GM21619 (cell line): ENCODE measurements around the gene DGKI.

ENCODE experiments used
- ATAC-seq: cut with Tn5 transposase; IDR thresholded peaks from one replicate; pipeline ENCODE4 v1.9.1; 2021; ENCODE audit not compliant: unreplicated experiment

DGKI gene

GRCh38 chr7:137609500-137609899, 237.3 kb downstream of the DGKI start:
- no peak for ATAC-seq

- ATAC-seq: no peak
Observed at GRCh38 chr7:137606061-137606674, 240.6 kb downstream of the DGKI start.

GRCh38 chr7:137603043-137603442, 243.7 kb downstream of the DGKI start:
- ATAC-seq: no peak

GRCh38 chr7:137601642-137602041, 245.1 kb downstream of the DGKI start:
- ATAC-seq: no peak

GRCh38 chr7:137597856-137598255, 248.9 kb downstream of the DGKI start:
- ATAC-seq: no peak

- no peak for ATAC-seq
Observed at GRCh38 chr7:137593115-137593711, 253.6 kb downstream of the DGKI start.

- ATAC-seq: peak; percentile 78
Observed at GRCh38 chr7:137592232-137592896, 254.4 kb downstream of the DGKI start.

- no peak for ATAC-seq
Observed at GRCh38 chr7:137591421-137591837, 255.3 kb downstream of the DGKI start.

- no peak for ATAC-seq
Observed at GRCh38 chr7:137590756-137591305, 255.9 kb downstream of the DGKI start.

GRCh38 chr7:137590071-137590755, 256.6 kb downstream of the DGKI start:
- no peak for ATAC-seq

- no peak for ATAC-seq
Observed at GRCh38 chr7:137587326-137587725, 259.4 kb downstream of the DGKI start.

GRCh38 chr7:137585591-137585990, 261.2 kb downstream of the DGKI start:
- no peak for ATAC-seq

GRCh38 chr7:137583172-137583571, 263.6 kb downstream of the DGKI start:
- no peak for ATAC-seq

GRCh38 chr7:137579913-137580640, 266.7 kb downstream of the DGKI start:
- ATAC-seq: no peak

GRCh38 chr7:137578541-137578940, 268.2 kb downstream of the DGKI start:
- no peak for ATAC-seq

- no peak for ATAC-seq
Observed at GRCh38 chr7:137577184-137577583, 269.6 kb downstream of the DGKI start.

- no peak for ATAC-seq
Observed at GRCh38 chr7:137576481-137576880, 270.3 kb downstream of the DGKI start.

- no peak for ATAC-seq
Observed at GRCh38 chr7:137574812-137575211, 272.0 kb downstream of the DGKI start.

- ATAC-seq: no peak
Observed at GRCh38 chr7:137572056-137572784, 274.6 kb downstream of the DGKI start.

- ATAC-seq: no peak
Observed at GRCh38 chr7:137564677-137565076, 282.1 kb downstream of the DGKI start.
